ENCODE data around the gene GASK1A.

The GASK1A gene

DNA sequence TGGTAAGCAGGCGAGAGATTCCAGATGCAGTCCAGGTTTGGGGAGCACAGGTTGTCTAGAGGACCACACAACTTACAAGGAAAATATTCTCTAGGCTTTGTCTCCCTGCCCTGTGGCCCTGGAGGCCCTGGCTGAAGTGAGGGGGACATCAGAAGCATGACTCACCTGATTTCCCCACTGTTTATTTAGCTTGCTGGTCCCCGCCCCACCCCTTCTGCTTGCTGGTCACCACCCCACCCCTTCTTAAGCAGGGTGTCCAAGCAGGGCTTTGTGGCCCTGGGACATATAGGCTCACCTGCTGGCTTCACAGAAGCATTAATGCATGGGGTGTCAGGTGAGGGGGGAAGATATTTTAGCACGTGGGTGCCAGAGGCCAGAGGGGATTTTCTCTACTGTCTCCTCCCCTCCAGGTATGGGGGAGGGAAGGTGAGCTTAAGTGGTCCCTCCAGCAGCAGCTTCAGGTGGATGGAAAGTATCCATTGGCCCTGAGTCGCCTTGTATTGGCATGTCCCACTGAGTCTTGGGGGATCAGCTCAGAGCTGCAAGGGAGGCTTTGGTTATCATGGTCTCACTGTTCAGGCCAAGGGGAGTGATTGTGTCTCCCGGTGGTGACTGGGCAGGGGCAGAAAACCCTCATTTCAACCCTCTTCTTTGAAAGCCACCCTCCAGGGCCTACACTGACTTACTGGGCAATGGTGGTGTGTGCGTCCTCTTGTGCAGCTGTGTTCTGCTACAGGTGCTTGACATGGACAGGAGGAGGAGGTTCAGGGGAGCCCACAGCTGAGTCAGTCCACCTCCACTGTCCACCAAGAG lies 49.8 kb downstream of the GASK1A start:
- Histone ChIP-seq H3K9me3 (replicated peaks in 1 of 11) (no peaks in the 10 kb centered on the region), H3K4me3 (no peak overlapping the region), H3K4me1 (peaks cover 9 to 15% (median 12%) of the 10 kb centered on the region in 10 experiments), H3K27me3 (no peaks in the 10 kb centered on the region), H4K20me1 (no peaks in the 10 kb centered on the region), H3K36me3 (no peaks in the 10 kb centered on the region), H3K4me2 (no peak overlapping the region), H3K9ac (no peak overlapping the region), H3K27ac (no peak overlapping the region)
- TF ChIP-seq Cebpa-rat (IDR thresholded peaks at IDR 0.05), result no peak

- H3K9me3 ChIP-seq (replicated peaks in 1 of 11), result no peaks in the 10 kb centered on the region
- H3K27me3 ChIP-seq, result no peaks in the 10 kb centered on the region
- no peaks in the 10 kb centered on the region for H4K20me1 ChIP-seq
- no peaks in the 10 kb centered on the region for H3K36me3 ChIP-seq
- H3K9ac ChIP-seq, result no peak overlapping the region
- TF ChIP-seq Cebpa-rat (IDR thresholded peaks at IDR 0.05), result no peak
- H3K27ac ChIP-seq, result no peak overlapping the region
- no peak overlapping the region for H3K4me2 ChIP-seq
- no peak overlapping the region for H3K4me3 ChIP-seq
- peaks cover 0 to under 1% (median 0%) of the 10 kb centered on the region in 10 experiments; a peak in 1 of 20 replicates for H3K4me1 ChIP-seq
These were observed 51.2 kb downstream of the GASK1A start for GRCh38 chr3:43030162-43030935.

DNA sequence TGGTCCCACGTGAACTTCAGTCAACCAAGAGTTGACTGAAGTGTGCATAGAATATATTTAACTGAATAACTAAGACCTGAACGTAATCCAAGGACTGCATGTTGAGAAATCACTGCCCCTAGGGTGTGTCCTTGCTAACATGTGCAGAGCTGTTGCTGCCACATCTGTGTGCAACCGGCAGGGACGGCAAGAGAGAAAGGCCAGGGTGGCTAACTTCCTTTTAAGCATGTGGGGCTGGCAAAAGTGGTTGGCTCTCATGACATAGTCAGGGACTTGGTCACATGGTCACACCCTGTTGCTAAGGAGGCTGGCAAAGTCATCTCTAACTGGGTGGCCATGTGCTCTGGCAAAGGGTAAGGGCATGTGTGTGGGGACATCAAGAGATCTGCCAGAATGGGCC lies 52.4 kb downstream of the GASK1A start:
- Histone ChIP-seq H3K27ac (no peak overlapping the region), H3K4me1 (no peaks in the 10 kb centered on the region), H3K36me3 (no peaks in the 10 kb centered on the region), H3K27me3 (no peaks in the 10 kb centered on the region), H3K4me2 (no peak overlapping the region), H3K9ac (no peak overlapping the region), H4K20me1 (no peaks in the 10 kb centered on the region), H3K4me3 (no peak overlapping the region), H3K9me3 (replicated peaks in 1 of 11) (no peaks in the 10 kb centered on the region)
- no peak for TF ChIP-seq Cebpa-rat (IDR thresholded peaks at IDR 0.05)

DNA sequence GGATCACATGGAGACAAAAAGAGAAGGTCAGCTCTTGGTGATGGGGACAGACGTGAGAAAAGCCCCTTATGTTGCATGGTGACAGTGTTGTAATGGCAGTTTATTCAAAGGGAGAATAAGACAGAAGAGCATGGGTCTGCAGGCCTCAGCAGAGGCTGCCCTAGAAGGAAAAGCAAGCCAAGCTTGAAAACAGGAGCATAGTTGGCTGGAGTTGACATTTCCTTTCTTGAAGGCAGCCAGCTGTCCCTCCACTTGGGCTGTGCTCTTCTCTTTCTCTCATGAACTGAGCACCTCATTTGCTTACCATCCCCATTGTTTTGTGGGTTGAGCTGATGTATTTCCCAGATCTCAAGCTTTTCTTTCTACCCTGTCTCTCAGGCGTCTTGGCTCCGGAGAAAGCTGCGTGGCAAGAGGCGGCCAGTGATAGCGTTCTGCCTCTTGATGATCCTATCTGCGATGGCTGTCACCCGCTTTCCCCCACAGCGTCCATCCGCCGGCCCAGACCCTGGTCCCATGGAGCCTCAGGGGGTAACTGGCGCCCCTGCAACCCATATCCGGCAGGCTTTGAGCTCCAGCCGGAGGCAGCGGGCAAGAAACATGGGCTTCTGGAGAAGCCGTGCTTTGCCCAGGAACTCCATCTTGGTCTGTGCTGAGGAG lies 52.9 kb downstream of the GASK1A start:
- Histone ChIP-seq H3K9me3 (replicated peaks in 1 of 11) (no peaks in the 10 kb centered on the region), H3K36me3 (no peaks in the 10 kb centered on the region), H3K27me3 (no peaks in the 10 kb centered on the region), H3K9ac (no peak overlapping the region), H3K27ac (no peak overlapping the region), H3K4me2 (no peak overlapping the region), H3K4me1 (no peaks in the 10 kb centered on the region), H3K4me3 (no peak overlapping the region), H4K20me1 (no peaks in the 10 kb centered on the region)
- no peak for TF ChIP-seq Cebpa-rat (IDR thresholded peaks at IDR 0.05)

DNA sequence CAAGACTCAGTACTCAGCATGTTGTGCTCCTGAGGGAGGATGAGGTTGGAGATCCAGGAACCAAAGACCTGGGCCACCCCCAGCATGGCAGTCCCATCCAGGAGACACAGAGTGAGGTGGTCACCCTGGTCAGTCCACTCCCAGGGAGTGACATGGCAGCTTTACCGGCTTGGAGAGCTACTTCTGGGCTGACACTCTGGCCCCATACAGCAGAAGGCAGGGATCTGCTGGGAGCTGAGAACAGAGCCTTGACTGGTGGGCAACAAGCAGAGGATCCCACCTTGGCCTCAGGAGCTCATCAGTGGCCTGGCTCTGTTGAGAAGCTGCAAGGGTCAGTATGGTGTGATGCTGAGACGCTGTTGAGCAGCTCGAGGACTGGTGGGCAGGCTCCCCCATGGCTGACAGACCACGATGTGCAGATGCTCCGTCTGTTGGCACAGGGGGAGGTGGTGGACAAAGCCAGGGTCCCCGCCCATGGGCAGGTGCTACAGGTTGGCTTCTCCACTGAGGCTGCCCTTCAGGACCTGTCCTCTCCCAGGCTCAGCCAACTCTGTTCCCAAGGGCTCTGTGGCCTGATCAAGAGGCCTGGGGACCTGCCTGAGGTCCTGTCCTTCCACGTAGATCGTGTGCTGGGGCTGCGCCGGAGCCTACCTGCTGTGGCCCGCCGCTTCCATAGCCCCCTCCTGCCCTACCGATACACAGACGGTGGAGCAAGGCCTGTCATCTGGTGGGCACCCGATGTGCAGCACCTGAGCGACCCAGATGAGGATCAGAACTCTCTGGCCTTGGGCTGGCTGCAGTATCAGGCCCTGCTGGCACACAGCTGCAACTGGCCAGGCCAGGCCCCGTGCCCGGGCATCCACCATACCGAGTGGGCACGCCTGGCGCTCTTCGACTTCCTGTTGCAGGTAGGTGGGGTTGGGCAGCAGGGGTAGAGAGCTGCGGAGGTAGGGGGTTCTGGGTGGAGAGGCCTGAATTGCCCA lies 53.8 kb downstream of the GASK1A start:
- Histone ChIP-seq H3K4me2 (no peak overlapping the region), H3K27me3 (no peaks in the 10 kb centered on the region), H3K9ac (no peak overlapping the region), H3K36me3 (no peaks in the 10 kb centered on the region), H3K4me3 (no peak overlapping the region), H3K9me3 (replicated peaks in 1 of 11) (no peaks in the 10 kb centered on the region), H4K20me1 (no peaks in the 10 kb centered on the region), H3K4me1 (0 out of 20 replicates have a peak, but pooled peaks cover 0 to 1% (median 0%) of the 10 kb centered on the region in 10 experiments), H3K27ac (no peak overlapping the region)
- TF ChIP-seq Cebpa-rat (IDR thresholded peaks at IDR 0.05), result no peak

DNA sequence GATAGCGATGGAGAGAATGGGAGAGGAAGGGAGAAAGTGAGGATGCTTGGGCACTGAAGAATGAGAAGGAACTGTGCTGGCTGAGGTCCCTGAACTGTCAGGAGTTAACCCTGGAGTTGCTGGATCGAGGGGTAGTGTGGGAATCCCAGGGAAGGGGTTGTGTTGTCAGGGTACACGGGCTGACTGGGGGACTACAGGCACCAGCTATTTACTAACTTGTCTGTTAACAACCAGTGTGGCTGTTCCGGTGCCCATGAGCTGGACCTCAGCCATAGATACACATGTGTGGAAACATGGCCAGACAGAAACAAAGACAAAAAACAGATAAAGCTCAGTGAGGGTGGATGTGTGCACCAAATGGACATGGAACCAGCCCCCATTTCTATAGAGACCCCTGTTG lies 55.1 kb downstream of the GASK1A start:
- peaks cover 0 to 4% (median 0%) of the 10 kb centered on the region in 10 experiments; a peak in 1 of 20 replicates for H3K4me1 ChIP-seq
- TF ChIP-seq Cebpa-rat (IDR thresholded peaks at IDR 0.05), result no peak
- no peak overlapping the region for H3K4me2 ChIP-seq
- H3K9me3 ChIP-seq (replicated peaks in 1 of 11), result no peaks in the 10 kb centered on the region
- no peaks in the 10 kb centered on the region for H3K27me3 ChIP-seq
- H3K27ac ChIP-seq, result no peak overlapping the region
- no peak overlapping the region for H3K9ac ChIP-seq
- no peaks in the 10 kb centered on the region for H4K20me1 ChIP-seq
- H3K4me3 ChIP-seq, result no peak overlapping the region
- H3K36me3 ChIP-seq, result no peaks in the 10 kb centered on the region

DNA sequence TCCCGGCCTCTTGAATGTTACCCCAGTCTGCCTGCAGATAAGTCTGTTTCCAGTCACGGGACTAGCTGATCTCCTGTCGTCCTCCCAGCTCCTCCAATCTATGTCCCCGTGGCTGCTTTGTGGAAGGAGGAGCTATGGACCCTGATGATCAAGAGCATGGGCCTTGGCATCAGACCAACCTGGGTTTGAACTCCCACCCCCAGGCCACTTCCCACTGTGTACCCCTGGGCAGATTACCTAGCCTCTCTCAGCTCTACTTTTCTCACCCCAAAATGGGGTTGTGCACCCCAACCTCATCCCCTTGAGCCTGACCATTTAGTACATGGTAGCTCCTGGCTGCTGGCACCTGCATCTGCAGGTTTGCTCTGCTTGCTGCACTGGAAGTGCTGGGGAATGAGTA lies 55.8 kb downstream of the GASK1A start:
- Histone ChIP-seq H3K4me2 (no peak overlapping the region), H3K36me3 (no peaks in the 10 kb centered on the region), H3K9me3 (replicated peaks in 1 of 11) (no peaks in the 10 kb centered on the region), H3K9ac (no peak overlapping the region), H3K4me1 (peaks cover 0 to 4% (median 0%) of the 10 kb centered on the region in 10 experiments; a peak in 1 of 20 replicates), H3K27me3 (no peaks in the 10 kb centered on the region), H3K27ac (no peak overlapping the region), H4K20me1 (no peaks in the 10 kb centered on the region), H3K4me3 (no peak overlapping the region)
- TF ChIP-seq Cebpa-rat (IDR thresholded peaks at IDR 0.05), result no peak

DNA sequence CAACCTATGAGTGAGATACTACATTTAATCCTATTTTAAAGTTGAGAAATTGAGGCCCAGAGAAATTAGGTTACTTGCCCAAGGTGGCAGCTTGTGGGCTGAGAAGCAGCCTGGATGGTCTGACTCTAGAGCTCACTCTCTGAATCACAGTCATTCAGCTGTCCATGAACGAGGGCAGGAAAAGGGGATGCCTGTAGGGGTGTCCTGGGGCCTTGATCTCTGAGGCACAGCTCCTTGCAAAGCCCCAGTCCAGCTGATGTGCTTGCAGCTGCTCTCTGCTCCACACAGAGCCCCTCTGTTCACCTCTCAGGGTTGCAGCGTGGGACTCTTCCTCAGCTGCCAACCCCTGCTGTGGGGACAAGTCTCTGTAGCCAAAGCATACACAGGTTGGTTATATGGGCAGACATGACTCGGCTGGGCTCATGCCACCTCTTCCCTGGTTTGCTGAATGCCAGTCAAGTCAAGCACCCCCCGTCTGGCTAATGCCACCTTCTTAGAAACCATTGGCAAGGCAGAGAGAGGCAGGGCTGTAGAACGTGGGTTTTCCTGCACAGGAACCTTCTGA lies 56.8 kb downstream of the GASK1A start:
- no peaks in the 10 kb centered on the region for H3K36me3 ChIP-seq
- no peak overlapping the region for H3K4me3 ChIP-seq
- H3K27me3 ChIP-seq, result no peaks in the 10 kb centered on the region

More for the DNA sequence above, 56.8 kb downstream of the GASK1A start:
- H3K9ac ChIP-seq, result no peak overlapping the region
- peaks cover 0 to 4% (median 0%) of the 10 kb centered on the region in 10 experiments; a peak in 1 of 20 replicates for H3K4me1 ChIP-seq
- no peak overlapping the region for H3K27ac ChIP-seq
- no peaks in the 10 kb centered on the region for H4K20me1 ChIP-seq
- no peak for TF ChIP-seq Cebpa-rat (IDR thresholded peaks at IDR 0.05)
- H3K9me3 ChIP-seq (replicated peaks in 1 of 11), result no peaks in the 10 kb centered on the region
- H3K4me2 ChIP-seq, result no peak overlapping the region

Data from BLaER1 treated with 17β-estradiol and CSF1 and Interleukin-3, amounts not matched to agents 10 nM and 100 nM (cell line).